Coronary artery (tissue), 2 donors: ENCODE data around the gene CLP1.
"Not testable (repeated sequence)": the region's sequence is repeated elsewhere in the genome, so short reads cannot be mapped to it uniquely, and the experiment has no call there.

Experiments used
- DNase-seq: peaks from one replicate; pipeline ENCODE4 v3.0.0-alpha.2; 2017; ENCODE audit warnings: low spot score
- H3K27ac ChIP-seq, 2 donors: fragments of 200-600 bp; sonication (generic); one replicate each; pipeline ENCODE4 v1.5.1; 2016 to 2019
- H3K4me3 ChIP-seq: fragments of 200-600 bp; sonication (generic); 2 replicates; pipeline ENCODE4 v1.5.1; 2016; ENCODE audit warnings: mild to moderate bottlenecking, moderate library complexity
- CTCF ChIP-seq: fragments of 200-600 bp; sonication (generic); IDR thresholded peaks from one replicate; pipeline ENCODE4 v1.5.1; 2019; ENCODE audit warnings: antibody characterized with exemption

Gene CLP1

GRCh38 chr11:57651408-57651807, 6.2 kb upstream of the CLP1 start:
- TF ChIP-seq CTCF = no peak
- Histone ChIP-seq H3K4me3 (no peak overlapping the region), H3K27ac (no peak overlapping the region)
- DNase-seq = no peak

- not testable (repeated sequence) for H3K4me3 ChIP-seq, DNase-seq, H3K27ac ChIP-seq
These were observed 5.3 kb upstream of the CLP1 start for GRCh38 chr11:57652230-57652629.

GRCh38 chr11:57652662-57653061, 4.9 kb upstream of the CLP1 start:
- no peak for TF ChIP-seq CTCF
- no peak overlapping the region for H3K4me3 ChIP-seq
- no peak for DNase-seq
- no peak overlapping the region for H3K27ac ChIP-seq

- Histone ChIP-seq H3K4me3 (no peak overlapping the region), H3K27ac (no peak overlapping the region)
- no peak for TF ChIP-seq CTCF
- DNase-seq = no peak
These were observed 4.4 kb upstream of the CLP1 start for GRCh38 chr11:57653163-57653562.

- Histone ChIP-seq H3K27ac (peak overlapping the region; percentile 91), H3K4me3 (peak overlapping the region; percentile 74)
- no peak for TF ChIP-seq CTCF
- no peak for DNase-seq
These were observed 723 bp upstream of the CLP1 start for GRCh38 chr11:57656885-57657193.

- Histone ChIP-seq H3K27ac (peak overlapping the region; percentile 91), H3K4me3 (peak overlapping the region; percentile 74)
- no peak for TF ChIP-seq CTCF
- no peak for DNase-seq
These were observed 430 bp downstream of the CLP1 start for GRCh38 chr11:57658023-57658361.

- DNase-seq = no peak
- Histone ChIP-seq H3K4me3 (no peak overlapping the region), H3K27ac (no peak overlapping the region)
- TF ChIP-seq CTCF = no peak
These were observed 2.1 kb downstream of the CLP1 start for GRCh38 chr11:57659669-57660068.

- no peak for DNase-seq
- no peak overlapping the region for H3K27ac ChIP-seq
- H3K4me3 ChIP-seq = no peak overlapping the region
- no peak for TF ChIP-seq CTCF
These were observed 5.3 kb downstream of the CLP1 start for GRCh38 chr11:57662893-57663292.
